Measurements from ENCODE around the gene CDH7. TPM values are rescaled to one million over a fixed set of nuclear protein-coding genes. Genes with fewer than 3 reads are reported as not detected.

The CDH7 gene
- total RNA-seq, 1 donor from 2014 or later: not detected

GRCh38 chr18:65751155-65752085 lies 608 bp downstream of the CDH7 start:
- Histone ChIP-seq H3K36me3 (ENCODE audit: control insufficient read depth, insufficient read depth, low read length) (no peaks in the 10 kb centered on the region), H3K4me3 (ENCODE audit: low read depth, low read length) (peak overlapping the region; percentile 52), H3K27me3 (ENCODE audit: control insufficient read depth, insufficient read depth, low read length) (peaks cover 17% of the 10 kb centered on the region)
- TF ChIP-seq CTCF (IDR thresholded peaks at IDR 0.05; ENCODE audit: insufficient read depth, low read length, poor library complexity, severe bottlenecking): no peak
- DNase-seq (ENCODE audit: low read depth): no peak

GRCh38 chr18:65752625-65753325 lies 2.0 kb downstream of the CDH7 start:
- TF ChIP-seq CTCF (IDR thresholded peaks at IDR 0.05; ENCODE audit: insufficient read depth, low read length, poor library complexity, severe bottlenecking): no peak
- no peak overlapping the region for H3K4me3 ChIP-seq (ENCODE audit: low read depth, low read length)

GRCh38 chr18:65753520-65753919 lies 2.7 kb downstream of the CDH7 start:
- DNase-seq (ENCODE audit: low read depth): peak; percentile 9
- TF ChIP-seq CTCF (IDR thresholded peaks at IDR 0.05; ENCODE audit: insufficient read depth, low read length, poor library complexity, severe bottlenecking): peak; percentile 69
- peaks cover 17% of the 10 kb centered on the region for H3K27me3 ChIP-seq (ENCODE audit: control insufficient read depth, insufficient read depth, low read length)
- no peaks in the 10 kb centered on the region for H3K36me3 ChIP-seq (ENCODE audit: control insufficient read depth, insufficient read depth, low read length)
- no peak overlapping the region for H3K4me3 ChIP-seq (ENCODE audit: low read depth, low read length)

More at GRCh38 chr18:65752625-65753325, 2.0 kb downstream of the CDH7 start:
- H3K27me3 ChIP-seq (ENCODE audit: control insufficient read depth, insufficient read depth, low read length): peaks cover 17% of the 10 kb centered on the region
- no peaks in the 10 kb centered on the region for H3K36me3 ChIP-seq (ENCODE audit: control insufficient read depth, insufficient read depth, low read length)
- DNase-seq (ENCODE audit: low read depth): no peak

GRCh38 chr18:65754121-65754520 lies 3.3 kb downstream of the CDH7 start:
- Histone ChIP-seq H3K4me3 (ENCODE audit: low read depth, low read length) (no peak overlapping the region), H3K36me3 (ENCODE audit: control insufficient read depth, insufficient read depth, low read length) (no peaks in the 10 kb centered on the region), H3K27me3 (ENCODE audit: control insufficient read depth, insufficient read depth, low read length) (peaks cover 17% of the 10 kb centered on the region)
- DNase-seq (ENCODE audit: low read depth): peak; percentile 35
- TF ChIP-seq CTCF (IDR thresholded peaks at IDR 0.05; ENCODE audit: insufficient read depth, low read length, poor library complexity, severe bottlenecking): no peak

- Histone ChIP-seq H3K4me3 (ENCODE audit: low read depth, low read length) (no peak overlapping the region), H3K36me3 (ENCODE audit: control insufficient read depth, insufficient read depth, low read length) (no peaks in the 10 kb centered on the region), H3K27me3 (ENCODE audit: control insufficient read depth, insufficient read depth, low read length) (peaks cover 12% of the 10 kb centered on the region)
- no peak for DNase-seq (ENCODE audit: low read depth)
- TF ChIP-seq CTCF (IDR thresholded peaks at IDR 0.05; ENCODE audit: insufficient read depth, low read length, poor library complexity, severe bottlenecking): no peak
Observed at GRCh38 chr18:65755616-65756015, 4.8 kb downstream of the CDH7 start.
